Progenitor cell of endocrine pancreas (in vitro differentiated cells): ENCODE results near the gene IL12RB1. TPM values are rescaled to one million over a fixed set of nuclear protein-coding genes. Genes with fewer than 3 reads are reported as not detected.
"Not testable (repeated sequence)": the region's sequence is repeated elsewhere in the genome, so short reads cannot be mapped to it uniquely, and the experiment has no call there.

Source experiments
- DNase-seq: peaks from one replicate; pipeline ENCODE4 v3.0.0; 2021; ENCODE audit warnings: low spot score; ENCODE audit not compliant: unreplicated experiment
- H3K27ac Mint-ChIP-seq: 2 replicates; pipeline ENCODE4 v1.8.0; 2021; ENCODE audit warnings: mild to moderate bottlenecking, moderate library complexity, mixed read lengths
- H3K27me3 Mint-ChIP-seq: 2 replicates; pipeline ENCODE4 v1.8.0; 2021; ENCODE audit warnings: mixed read lengths
- H3K36me3 Mint-ChIP-seq: 2 replicates; pipeline ENCODE4 v1.8.0; 2022; ENCODE audit warnings: mixed read lengths; ENCODE audit not compliant: insufficient read depth
- H3K4me1 Mint-ChIP-seq: 2 replicates; pipeline ENCODE4 v1.8.0; 2021; ENCODE audit warnings: low read depth, mixed read lengths
- H3K4me3 Mint-ChIP-seq: 2 replicates; pipeline ENCODE4 v1.8.0; 2021; ENCODE audit warnings: low read depth, mild to moderate bottlenecking, moderate library complexity, mixed read lengths
- H3K9me3 Mint-ChIP-seq: 2 replicates; pipeline ENCODE4 v1.8.0; 2021; ENCODE audit warnings: low read depth, mixed read lengths
- CTCF ChIP-seq: fragments of 200-600 bp; sonication (generic); IDR thresholded peaks from one replicate; pipeline ENCODE4 v1.5.0; 2021; ENCODE audit warnings: antibody characterized with exemption, mild to moderate bottlenecking; ENCODE audit not compliant: unreplicated experiment
- total RNA-seq: library from RNA; stranded (reverse); gene quantifications from 2 replicates; pipeline ENCODE4 v1.2.1, GENCODE V29; 2021

IL12RB1 gene
- total RNA-seq, 1 donor from 2014 or later: not detected

GRCh38 chr19:18093439-18094161 lies 6.9 kb upstream of the IL12RB1 start:
- H3K36me3 Mint-ChIP-seq: no peaks in the 10 kb centered on the region
- H3K9me3 Mint-ChIP-seq: no peaks in the 10 kb centered on the region
- peaks cover 14% of the 10 kb centered on the region for H3K27me3 Mint-ChIP-seq
- no peak for TF ChIP-seq CTCF
- no peak overlapping the region for H3K4me3 Mint-ChIP-seq
- DNase-seq: no peak
- no peak overlapping the region for H3K27ac Mint-ChIP-seq
- no peaks in the 10 kb centered on the region for H3K4me1 Mint-ChIP-seq

GRCh38 chr19:18091217-18091608 lies 4.5 kb upstream of the IL12RB1 start:
- H3K27ac Mint-ChIP-seq: no peak overlapping the region
- H3K36me3 Mint-ChIP-seq: no peaks in the 10 kb centered on the region
- TF ChIP-seq CTCF: no peak
- H3K4me1 Mint-ChIP-seq: no peaks in the 10 kb centered on the region
- no peak for DNase-seq
- no peaks in the 10 kb centered on the region for H3K9me3 Mint-ChIP-seq
- H3K4me3 Mint-ChIP-seq: no peak overlapping the region
- H3K27me3 Mint-ChIP-seq: peaks cover 6% of the 10 kb centered on the region

GRCh38 chr19:18090545-18091216 lies 3.9 kb upstream of the IL12RB1 start:
- Mint-ChIP-seq H3K27me3 (peaks cover 5% of the 10 kb centered on the region), H3K27ac (no peak overlapping the region), H3K4me1 (no peaks in the 10 kb centered on the region), H3K4me3 (no peak overlapping the region), H3K9me3 (no peaks in the 10 kb centered on the region), H3K36me3 (no peaks in the 10 kb centered on the region)
- no peak for DNase-seq
- no peak for TF ChIP-seq CTCF

- Mint-ChIP-seq H3K27ac (no peak overlapping the region), H3K36me3 (no peaks in the 10 kb centered on the region), H3K4me1 (no peaks in the 10 kb centered on the region), H3K27me3 (no peaks in the 10 kb centered on the region), H3K9me3 (no peaks in the 10 kb centered on the region), H3K4me3 (no peak overlapping the region)
- TF ChIP-seq CTCF: no peak
- DNase-seq: no peak
Observed at GRCh38 chr19:18089726-18090125, 3.0 kb upstream of the IL12RB1 start.

GRCh38 chr19:18089096-18089541 lies 2.4 kb upstream of the IL12RB1 start:
- H3K36me3 Mint-ChIP-seq, H3K4me1 Mint-ChIP-seq, DNase-seq, H3K27me3 Mint-ChIP-seq, H3K4me3 Mint-ChIP-seq, H3K9me3 Mint-ChIP-seq: not testable (repeated sequence)
- peak overlapping the region; percentile 13 for H3K27ac Mint-ChIP-seq
